CD4-positive, alpha-beta T cell treated with Interleukin-21 for 1 hour (primary cell): ENCODE measurements around the gene PXYLP1.

ENCODE experiments used
- DNase-seq: peaks from one replicate; pipeline ENCODE4 v3.0.0-alpha.2; 2020

Gene PXYLP1

DNA sequence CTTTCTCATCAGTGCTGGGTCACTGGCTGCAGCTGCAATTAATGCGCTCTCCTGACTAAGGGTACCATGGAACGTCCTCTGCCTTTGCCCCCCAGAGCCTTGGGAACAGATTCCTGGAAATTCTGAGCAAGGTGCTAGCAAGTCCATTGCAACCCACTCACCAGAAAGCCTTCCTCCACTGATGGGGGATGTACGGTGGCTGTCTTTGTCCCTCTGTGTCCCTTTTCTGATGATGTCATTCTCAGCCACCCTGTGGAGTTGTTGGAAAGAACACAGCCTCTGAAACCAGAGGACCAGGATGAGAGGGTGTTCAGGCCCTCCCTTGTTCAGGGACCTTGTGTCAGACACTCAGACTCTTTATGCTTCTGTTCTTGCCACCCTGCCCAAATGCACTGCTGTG, 98.6 kb downstream of the PXYLP1 start:
- DNase-seq, result no peak

DNA sequence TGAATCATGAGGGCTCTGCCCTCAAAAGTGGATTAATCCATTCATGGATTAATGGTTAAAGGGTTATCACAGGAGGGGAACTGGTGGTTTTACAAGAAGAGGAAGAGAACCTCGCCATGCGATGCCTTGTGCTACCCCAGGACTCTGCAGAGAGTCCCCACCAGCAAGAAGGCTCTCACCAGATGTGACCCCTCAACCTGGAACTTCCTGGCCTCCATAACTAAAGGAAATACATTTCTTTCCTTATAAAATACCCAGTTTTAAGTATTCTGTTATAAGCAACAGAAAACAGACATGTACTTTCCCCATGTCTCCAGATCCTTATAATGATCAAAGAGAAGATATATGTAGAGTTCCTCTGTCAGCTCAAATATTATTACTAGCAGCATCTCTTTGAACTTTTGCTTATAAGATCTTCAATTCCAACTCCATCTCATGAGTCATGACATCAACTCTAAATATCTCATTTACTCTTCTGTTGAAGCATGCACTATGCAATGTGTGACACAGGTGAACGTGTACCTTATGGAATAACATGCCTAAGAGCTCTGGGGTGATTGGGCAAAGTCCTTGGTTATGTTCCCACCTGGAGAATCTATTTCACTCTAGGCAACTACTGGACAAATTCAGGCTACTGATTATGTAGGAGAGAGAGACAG, 99.2 kb downstream of the PXYLP1 start:
- no peak for DNase-seq

DNA sequence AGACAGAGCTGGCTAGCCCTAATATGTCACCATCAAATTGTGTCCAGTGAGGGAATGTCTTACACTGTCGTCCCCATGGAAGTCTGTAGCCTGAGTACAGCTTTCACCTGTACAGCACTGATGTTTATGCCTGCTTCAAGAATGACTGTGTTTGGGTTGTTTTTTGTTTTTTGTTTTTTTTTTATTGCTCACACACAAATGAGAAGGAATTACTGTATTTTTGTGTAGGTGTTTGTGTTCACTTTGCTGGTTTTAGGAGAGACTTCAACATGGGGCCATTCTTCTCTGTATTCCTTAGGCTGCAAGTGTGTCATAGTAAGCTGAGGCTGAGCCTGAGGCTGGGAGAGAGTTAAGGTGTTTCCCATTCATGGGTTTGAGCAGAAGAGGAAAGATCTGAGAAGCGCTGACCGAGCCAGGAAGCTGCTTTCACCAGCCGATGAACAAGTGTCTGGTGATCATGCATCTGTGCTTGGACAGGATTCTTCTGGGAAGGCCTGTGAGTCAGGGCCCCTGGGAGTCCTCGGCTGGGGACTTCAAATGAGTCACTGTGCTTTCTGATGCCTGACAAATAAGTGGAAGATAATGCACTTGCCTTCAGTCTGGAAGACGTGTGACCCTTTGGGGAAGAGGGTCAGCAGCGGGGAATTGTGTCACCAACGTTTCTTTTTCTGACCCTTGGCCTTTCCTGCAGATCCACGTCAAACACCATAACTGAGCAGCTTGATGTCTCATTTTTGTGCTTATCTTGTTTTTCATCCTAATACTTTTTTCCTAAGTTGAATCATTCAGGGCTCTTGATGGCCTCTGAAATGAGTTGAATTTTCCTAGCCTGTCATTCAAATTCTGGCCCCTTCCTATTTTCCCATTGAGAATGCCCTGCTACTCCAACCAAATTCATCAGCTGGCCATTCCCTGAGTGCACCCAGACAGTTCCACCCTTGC, 100.0 kb downstream of the PXYLP1 start:
- no peak for DNase-seq

DNA sequence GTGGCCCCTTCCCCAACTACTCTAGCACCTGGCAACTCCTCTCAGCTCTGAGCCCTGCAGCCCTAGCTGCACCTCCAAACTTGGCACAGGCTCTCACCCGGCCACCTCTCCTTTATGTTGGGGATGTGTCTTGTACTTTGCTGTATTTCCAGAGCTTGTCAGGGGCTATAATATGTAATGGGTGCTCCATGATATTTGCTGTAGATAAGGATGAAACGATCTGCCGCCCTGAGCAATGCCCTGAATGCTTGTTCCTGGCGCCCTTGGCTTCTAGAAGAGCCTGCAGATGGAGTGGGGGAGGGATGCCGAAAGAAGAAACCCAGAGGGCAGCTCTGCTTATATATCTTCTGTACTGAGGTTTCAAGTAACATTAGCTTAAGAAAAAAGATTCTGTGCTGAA, 100.8 kb downstream of the PXYLP1 start:
- DNase-seq, result no peak

DNA sequence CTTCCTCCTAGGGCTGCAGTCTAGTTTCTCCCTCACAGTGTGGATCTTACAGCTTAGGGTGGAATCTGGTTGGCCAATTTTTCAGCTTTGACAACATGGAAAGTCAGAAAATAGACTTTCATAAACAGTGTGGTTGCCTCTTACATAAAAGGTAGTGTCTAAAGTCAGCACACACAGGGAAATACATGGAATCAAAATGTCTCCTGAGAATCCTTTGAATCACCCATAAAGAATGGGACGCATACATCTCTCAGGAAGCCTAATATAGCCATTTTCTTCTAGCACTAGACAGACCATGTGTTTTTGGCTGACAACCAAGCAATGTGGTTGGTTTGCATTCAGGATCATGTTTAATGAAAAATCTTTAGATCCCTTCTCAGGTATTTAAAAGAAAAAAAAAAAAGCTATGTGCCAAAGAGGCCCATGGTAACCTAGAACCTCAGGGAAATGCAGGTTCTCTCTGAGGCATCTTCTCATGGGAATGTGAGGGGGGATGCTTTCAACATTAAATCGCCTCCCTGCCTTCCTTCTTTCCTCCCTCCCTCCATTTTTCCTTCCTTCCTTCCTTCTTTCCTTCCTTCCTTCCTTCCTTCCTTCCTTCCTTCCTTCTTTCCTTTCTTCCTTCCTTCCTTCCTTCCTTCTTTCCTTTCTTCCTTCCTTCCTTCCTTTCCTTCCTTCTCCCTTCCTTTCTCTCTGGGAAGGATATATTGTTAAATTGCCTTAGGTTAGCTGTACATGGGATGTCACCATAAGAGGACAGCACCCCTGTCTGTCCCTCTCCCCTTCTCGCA, 102.4 kb downstream of the PXYLP1 start:
- no peak for DNase-seq

DNA sequence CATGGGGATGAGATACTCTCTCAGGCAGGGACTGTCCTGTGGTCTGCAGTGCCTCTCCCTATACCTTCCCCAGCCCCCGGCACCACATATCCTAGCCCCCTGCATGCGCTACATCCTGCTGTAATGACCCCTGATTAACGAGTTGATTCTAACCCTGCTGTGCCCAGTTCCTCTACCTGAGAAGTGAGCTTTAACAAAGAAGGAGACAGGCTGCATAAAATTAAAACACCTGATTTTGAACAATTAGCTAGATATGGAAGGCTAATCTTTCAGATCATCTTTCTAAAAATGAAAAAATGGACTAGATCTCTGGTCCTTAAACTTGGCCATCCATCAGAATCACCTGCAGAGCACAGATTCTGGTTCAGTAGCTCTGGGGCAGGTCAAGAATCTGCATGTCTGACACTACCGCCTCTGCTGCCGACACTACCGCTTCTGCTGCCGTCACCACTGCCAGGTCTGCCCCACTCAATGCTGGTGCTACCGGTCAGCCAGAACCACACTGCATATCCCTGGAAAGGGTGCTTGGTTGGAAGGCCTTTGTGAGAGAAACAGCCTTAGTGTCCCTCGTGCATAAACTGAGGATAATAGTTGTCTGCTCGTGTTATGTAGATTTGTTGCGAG, 103.1 kb downstream of the PXYLP1 start:
- no peak for DNase-seq

DNA sequence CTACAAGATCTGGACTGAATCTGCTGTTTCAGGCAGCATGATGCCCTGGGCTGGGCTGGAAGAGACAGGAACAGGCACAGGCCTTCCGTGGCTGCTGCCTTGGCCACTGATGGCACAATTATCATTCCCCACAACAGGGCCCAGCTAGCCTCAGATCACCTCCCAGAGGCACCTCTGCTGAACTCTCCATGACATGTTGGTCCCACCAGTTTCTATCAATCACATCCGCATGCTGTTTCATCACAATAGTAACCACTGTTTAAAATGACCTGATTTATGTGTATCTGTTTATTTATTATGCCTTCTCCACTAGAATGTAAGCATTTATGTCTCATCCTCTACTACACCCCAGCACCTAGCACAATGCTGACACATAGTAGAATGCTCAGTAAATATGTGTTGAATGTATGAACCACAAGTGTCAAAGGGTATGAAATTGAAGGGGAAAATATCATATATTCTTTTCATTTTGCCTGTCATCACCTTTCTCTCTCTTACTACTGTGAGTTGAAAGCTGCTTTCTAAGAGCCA, 104.0 kb downstream of the PXYLP1 start:
- DNase-seq, result no peak

DNA sequence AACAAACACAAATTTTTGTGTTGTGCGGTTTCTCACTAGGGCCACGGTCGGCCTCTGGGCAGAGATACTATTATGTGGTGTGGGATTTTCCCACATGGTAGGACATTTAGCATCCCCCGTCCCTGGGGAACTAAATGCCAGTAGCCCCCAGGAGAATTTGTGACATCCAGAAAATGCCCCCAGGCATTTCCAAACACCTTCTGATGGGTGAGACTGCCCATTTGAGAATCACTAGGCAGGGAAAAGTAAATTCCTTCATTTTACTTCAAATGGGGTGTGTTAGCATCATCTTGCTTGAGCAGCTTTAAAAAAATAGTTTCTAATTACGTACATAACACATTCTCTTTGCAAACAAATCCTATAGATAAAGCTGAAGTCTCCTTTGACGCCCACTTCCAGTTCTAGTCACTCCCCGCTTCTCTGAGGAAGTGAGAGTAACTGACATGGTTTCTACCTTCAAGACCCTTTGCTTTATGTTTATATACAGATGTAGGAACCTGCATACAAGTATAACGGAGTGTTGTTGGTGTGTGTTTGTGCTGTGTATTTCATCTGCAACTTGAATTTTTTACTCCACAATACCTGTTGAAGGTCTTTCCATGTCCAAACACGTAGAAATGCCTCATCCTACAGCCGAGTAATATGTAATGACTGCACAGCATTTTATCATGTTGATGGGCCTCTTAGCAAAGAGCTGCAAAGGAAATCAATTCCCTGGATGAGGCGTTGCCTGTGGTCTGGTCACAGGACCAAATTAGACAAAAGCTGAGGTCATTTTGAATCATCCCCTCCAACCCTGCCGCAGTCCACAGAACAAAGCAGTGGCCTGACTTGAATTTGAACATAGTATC, 105.3 kb downstream of the PXYLP1 start:
- DNase-seq, result no peak

DNA sequence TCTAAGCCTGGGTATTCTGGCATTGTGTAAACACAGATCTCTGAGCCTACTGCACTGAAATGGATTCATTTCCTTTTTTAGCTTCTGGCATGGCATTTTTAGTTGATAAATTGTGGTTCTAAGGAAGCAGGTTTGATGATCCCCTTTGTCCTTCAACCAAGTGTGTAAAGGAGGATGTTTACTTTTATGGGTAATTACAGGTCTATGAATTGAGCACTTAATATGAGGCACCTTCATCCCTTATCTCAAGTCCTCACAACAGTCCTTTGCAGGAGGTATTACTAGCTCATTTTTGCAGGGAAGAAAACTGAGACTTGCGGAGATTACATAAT, 105.9 kb downstream of the PXYLP1 start:
- DNase-seq, result no peak

DNA sequence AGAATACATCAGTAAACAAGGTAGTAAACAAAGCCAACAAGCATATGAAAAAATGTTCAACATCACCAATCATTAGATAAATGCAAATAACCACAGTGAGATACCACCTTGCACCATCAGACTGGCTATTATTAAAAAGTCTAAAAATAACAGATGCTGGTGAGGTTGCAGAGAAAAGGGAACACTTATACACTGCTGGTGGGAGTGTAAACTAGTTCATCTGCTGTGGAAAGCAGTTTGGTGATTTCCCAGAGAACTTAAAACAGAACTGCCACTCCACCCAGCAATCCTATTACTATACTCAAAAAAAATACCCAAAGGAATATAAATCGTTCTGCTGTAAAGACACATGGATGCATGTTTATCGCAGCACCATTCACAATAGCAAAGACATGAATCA, 106.4 kb downstream of the PXYLP1 start:
- DNase-seq, result no peak

DNA sequence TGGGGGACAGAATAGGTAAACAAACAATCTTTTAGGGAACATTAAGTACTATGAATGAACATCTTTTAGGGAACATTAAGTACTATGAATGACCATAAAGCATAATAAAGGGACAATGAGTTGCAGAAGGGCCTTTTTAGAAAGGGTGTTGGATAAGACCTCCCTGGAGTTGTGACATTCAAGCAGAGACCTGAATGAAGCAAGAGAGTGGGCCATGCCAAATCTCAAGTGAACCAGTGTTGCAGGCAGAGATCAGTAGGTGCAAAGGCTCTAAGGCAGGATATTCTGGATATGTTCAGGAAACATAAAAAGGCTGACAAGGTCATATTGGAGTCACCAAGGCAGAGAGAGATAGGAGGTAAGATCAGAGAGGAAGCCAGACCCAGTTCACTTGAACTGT, 107.3 kb downstream of the PXYLP1 start:
- no peak for DNase-seq

DNA sequence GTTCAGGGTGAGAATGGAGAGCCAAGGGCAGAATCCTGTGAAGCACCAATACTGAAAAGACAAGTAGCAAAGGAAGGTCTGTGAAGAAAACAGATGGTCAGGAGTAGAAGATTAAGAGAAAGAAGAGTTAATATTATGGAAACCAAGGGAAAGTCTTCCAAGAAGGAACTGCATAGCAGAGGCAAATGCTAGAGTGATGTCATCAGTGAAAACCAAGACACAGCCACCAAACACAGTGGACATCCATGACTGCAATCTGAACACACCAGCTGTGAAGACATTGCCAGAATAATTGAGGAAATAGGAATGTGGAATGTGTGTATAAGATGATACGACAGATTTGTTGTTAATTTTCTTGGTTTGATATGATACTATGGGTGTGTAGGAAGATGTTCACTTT, 109.9 kb downstream of the PXYLP1 start:
- no peak for DNase-seq

DNA sequence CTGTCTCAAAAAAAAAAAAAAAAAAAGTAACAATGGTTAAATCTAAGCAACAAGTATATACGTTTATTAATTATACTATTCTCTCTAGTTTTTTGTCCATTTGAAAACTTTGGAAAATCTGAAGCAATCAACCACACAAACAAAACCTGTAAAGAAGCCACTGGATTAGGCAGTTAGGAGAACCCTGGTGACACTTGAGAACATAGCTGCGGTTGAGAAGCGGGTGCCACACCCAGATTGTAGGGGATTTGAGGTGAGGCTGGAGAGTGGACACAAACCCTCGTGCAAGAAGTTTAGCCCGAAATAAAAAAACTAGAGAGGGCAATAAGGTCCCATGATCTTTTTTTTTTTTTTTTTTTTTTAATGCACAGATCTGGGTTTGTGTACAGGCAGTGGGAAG, 110.8 kb downstream of the PXYLP1 start:
- no peak for DNase-seq

DNA sequence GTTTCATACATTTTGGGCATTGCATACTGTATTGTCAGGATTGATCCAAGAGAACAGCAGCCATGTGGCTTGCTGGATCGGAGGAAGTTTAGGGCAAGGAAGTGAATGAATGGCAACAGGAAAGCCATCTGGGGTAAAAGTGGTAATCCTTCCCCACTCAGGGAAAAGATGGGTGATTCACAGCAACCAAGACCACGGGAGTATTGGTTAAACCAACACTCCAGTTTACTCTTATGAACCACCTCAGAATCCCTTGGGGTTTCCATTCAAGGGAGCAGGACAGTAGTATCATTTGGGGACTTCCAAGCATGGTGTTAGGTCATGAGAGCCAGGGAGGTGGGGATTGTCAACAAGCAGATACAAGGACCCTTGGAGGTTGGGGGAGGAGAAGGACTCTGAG, 111.5 kb downstream of the PXYLP1 start:
- DNase-seq, result no peak

DNA sequence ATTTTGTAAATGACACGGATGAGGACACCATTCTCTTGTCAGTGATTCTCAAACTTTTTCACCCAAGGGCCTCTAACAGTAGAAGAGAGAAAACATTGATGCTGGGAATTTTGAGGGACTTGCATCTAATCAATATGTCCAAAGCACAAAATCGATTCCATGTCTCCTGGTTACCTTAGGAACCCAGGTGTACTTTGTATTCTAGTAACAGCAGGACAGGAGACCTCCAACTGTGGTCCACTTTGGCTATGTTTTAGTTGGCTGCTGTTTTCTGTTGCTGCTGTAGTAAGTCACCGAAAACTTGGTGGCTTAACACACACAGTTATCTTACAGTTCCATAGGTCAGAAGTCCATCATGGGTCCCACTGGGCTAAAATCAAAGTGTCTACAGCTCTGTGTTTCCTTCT, 112.2 kb downstream of the PXYLP1 start:
- DNase-seq, result no peak
